ENCODE data around the gene CDK2AP2.

CDK2AP2 gene

DNA sequence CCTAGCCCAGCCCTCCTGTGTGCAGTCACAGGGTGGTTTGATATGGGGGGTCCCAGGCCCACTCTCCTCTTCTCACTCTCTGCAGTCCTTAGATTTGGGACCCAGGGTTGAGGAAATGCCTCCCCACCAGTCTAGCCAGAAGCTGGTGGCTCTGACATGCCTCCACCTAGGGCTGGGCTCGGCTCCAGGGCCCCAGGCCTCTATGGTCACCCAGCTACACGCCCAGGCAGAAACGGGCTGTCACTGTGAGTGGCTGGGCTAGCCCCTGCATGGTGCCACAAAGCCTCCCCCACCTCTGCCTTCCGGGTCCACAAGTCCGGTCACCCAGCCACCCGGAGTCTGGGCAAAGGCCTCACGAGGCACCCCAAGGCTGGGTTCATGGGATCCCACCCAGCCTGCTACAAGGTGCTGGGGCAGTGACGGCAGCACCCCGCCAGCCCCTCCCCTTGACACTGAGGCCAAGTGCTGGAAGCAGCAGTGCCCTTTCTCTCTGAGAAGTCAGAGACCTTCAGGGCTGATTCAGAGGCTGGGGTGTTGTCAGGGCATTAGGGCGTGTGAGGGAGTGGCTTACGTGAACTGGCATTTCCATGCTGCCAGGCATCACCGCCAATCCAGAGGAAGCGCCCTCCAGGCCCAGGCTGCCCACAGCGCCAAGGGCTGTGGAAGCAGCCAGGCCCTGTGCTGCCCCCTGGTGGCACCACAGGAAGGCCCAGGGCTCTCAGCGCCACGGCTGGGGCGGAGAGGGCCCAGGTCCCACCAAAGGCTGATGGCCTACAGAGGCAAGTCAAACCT, 2.2 kb downstream of the CDK2AP2 start:
- peak; percentile 93 for DNase-seq
- peak overlapping the region; percentile 77 for H2BK120ac ChIP-seq (ENCODE audit: low read depth, low read length)
- H4K91ac ChIP-seq (ENCODE audit: low read length), result peak overlapping the region; percentile 92

GRCh38 chr11:67504950-67505581, 2.9 kb downstream of the CDK2AP2 start, which contains the start of gene PITPNM1:
Gene PITPNM1 (minus strand): TSS chr11:67505363. CDS start chr11:67504180, 1,183 bp downstream.
- Histone ChIP-seq H2BK120ac (ENCODE audit: low read depth, low read length) (peak within 1 kb of the TSS; percentile 77), H3K79me1 (replicated peaks; ENCODE audit: low read length, poor library complexity, severe bottlenecking) (peaks cover 9% of the 10 kb centered on the region), H3K27me3 (ENCODE audit: control insufficient read depth in 1 of 2, insufficient read depth in 1 of 2, low read length in 2 of 2) (no peaks in the 10 kb centered on the region), H3K9me3 (ENCODE audit: control insufficient read depth, low read length) (no peaks in the 10 kb centered on the region), H3K23ac (ENCODE audit: low read length in 2 of 2) (peak within 1 kb of the TSS in 1 of 2 experiments; percentile 34), H2BK15ac (ENCODE audit: low read depth, poor library complexity, severe bottlenecking) (peak within 1 kb of the TSS; percentile 77), H2BK12ac (ENCODE audit: low read length in 2 of 2) (peak within 1 kb of the TSS; percentile 49 to 93), H2AFZ (ENCODE audit: low read depth, low read length) (peak within 1 kb of the TSS; percentile 66), H3K9ac (ENCODE audit: low read length) (peak within 1 kb of the TSS; percentile 83), H4K8ac (ENCODE audit: low read length) (peak within 1 kb of the TSS; percentile 74), H3K36me3 (ENCODE audit: control insufficient read depth in 1 of 2, insufficient read depth in 2 of 2, low read depth in 1 of 2, low read length in 2 of 2) (peaks cover 6 to 44% of the 10 kb centered on the region in 2 experiments), H3K4me1 (ENCODE audit: control insufficient read depth, insufficient read depth, low read depth, low read length) (peaks cover 46% of the 10 kb centered on the region), H3K4ac (ENCODE audit: low read depth in 1 of 2, low read length in 2 of 2) (peak within 1 kb of the TSS; percentile 20 to 86), H2AK5ac (ENCODE audit: low read length, severe bottlenecking) (peak within 1 kb of the TSS; percentile 63), H3K4me3 (ENCODE audit: insufficient read depth in 1 of 2, low read depth in 1 of 2, low read length in 2 of 2) (peak within 1 kb of the TSS; percentile 67 to 91), H2BK5ac (ENCODE audit: low read depth, low read length, poor library complexity, severe bottlenecking) (peak within 1 kb of the TSS; percentile 91), H3K14ac (ENCODE audit: low read length in 2 of 2) (peak within 1 kb of the TSS in 1 of 2 experiments; percentile 14), H3K18ac (ENCODE audit: low read depth in 1 of 2, low read length in 2 of 2) (peak within 1 kb of the TSS; percentile 62 to 79), H4K91ac (ENCODE audit: low read length) (peak within 1 kb of the TSS; percentile 92), H3K4me2 (ENCODE audit: low read length, poor library complexity, severe bottlenecking) (peak within 1 kb of the TSS; percentile 82), H3K27ac (ENCODE audit: low read length, poor library complexity, severe bottlenecking) (peak within 1 kb of the TSS; percentile 86)
- under 1% methylated on average over 52 of the region's 58 CpGs for WGBS
- DNase-seq, result peak; percentile 68

More for the DNA sequence above, 2.2 kb downstream of the CDK2AP2 start:
- peak overlapping the region in 1 of 2 experiments; percentile 91 for H3K4me3 ChIP-seq (ENCODE audit: insufficient read depth in 1 of 2, low read depth in 1 of 2, low read length in 2 of 2)
- no peaks in the 10 kb centered on the region for H3K9me3 ChIP-seq (ENCODE audit: control insufficient read depth, low read length)
- no peak overlapping the region for H2AFZ ChIP-seq (ENCODE audit: low read depth, low read length)
- peaks cover 6 to 39% of the 10 kb centered on the region in 2 experiments for H3K36me3 ChIP-seq (ENCODE audit: control insufficient read depth in 1 of 2, insufficient read depth in 2 of 2, low read depth in 1 of 2, low read length in 2 of 2)
- peak overlapping the region; percentile 29 to 79 for H3K18ac ChIP-seq (ENCODE audit: low read depth in 1 of 2, low read length in 2 of 2)
- peak overlapping the region; percentile 77 for H2BK15ac ChIP-seq (ENCODE audit: low read depth, poor library complexity, severe bottlenecking)
- H3K27me3 ChIP-seq (ENCODE audit: control insufficient read depth in 1 of 2, insufficient read depth in 1 of 2, low read length in 2 of 2), result peaks cover 0 to 3% of the 10 kb centered on the region in 2 experiments
- WGBS, result 33% methylated on average over 17 of the region's 17 CpGs
- peak overlapping the region; percentile 8 to 86 for H3K4ac ChIP-seq (ENCODE audit: low read depth in 1 of 2, low read length in 2 of 2)
- H3K4me1 ChIP-seq (ENCODE audit: control insufficient read depth, insufficient read depth, low read depth, low read length), result peaks cover 46% of the 10 kb centered on the region
- peaks cover 6% of the 10 kb centered on the region for H3K79me1 ChIP-seq (replicated peaks; ENCODE audit: low read length, poor library complexity, severe bottlenecking)
- H3K27ac ChIP-seq (ENCODE audit: low read length, poor library complexity, severe bottlenecking), result peak overlapping the region; percentile 86
- H2AK5ac ChIP-seq (ENCODE audit: low read length, severe bottlenecking), result peak overlapping the region; percentile 63
- peak overlapping the region; percentile 49 to 93 for H2BK12ac ChIP-seq (ENCODE audit: low read length in 2 of 2)
- H4K8ac ChIP-seq (ENCODE audit: low read length), result peak overlapping the region; percentile 74
- H3K9ac ChIP-seq (ENCODE audit: low read length), result peak overlapping the region; percentile 83
- peak overlapping the region in 1 of 2 experiments; percentile 2 for H3K14ac ChIP-seq (ENCODE audit: low read length in 2 of 2)
- no peak overlapping the region for H3K23ac ChIP-seq (ENCODE audit: low read length in 2 of 2)
- peak overlapping the region; percentile 48 for H3K4me2 ChIP-seq (ENCODE audit: low read length, poor library complexity, severe bottlenecking)
- H2BK5ac ChIP-seq (ENCODE audit: low read depth, low read length, poor library complexity, severe bottlenecking), result peak overlapping the region; percentile 83

DNA sequence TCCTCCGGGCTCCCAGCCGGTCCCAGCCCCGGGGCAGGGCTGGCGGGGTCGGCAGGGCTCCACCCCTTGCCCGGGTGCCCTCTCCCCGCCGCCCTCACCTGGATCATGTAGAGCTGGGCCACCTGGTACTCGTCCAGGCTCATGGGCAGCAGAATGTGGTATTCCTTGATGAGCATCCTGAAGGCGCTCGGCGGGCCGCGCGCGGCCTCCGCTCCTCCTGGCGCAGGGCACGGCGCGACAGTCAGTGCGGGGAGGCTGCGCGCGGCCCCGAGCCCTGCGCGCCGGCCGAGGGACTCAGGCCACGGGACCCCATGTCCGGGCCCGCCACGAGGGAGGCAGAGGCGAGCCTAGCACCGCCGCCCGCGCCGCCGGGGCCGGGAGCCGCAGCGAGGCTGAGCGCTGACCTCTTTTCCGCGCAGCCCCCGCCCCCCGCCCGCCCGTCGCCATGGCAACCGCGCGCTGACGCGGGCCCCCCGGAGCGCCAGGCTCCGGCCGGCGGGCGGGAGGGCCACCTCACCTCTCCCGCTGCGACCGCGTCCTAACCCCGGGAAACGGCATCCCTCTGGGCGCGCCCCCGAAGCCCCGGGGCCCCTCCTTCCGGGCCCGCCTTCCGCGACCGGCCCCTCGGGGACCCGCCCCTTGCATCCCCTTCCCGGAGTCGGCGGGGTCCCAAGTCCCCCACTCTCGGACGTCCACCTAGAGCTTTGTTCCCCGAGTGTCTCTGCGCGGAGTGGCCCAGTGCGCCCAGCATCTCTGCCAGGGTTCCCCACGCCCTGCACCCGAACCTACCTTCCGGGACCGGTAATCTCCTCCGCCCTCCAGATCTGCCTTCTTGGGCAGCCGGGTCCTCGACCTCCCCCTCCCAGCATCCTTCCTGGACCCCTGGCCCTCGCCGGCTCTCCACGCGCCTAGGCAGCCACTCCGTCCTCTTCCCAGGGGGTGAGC, 3.7 kb downstream of the CDK2AP2 start:
- Histone ChIP-seq H3K36me3 (ENCODE audit: control insufficient read depth in 1 of 2, insufficient read depth in 2 of 2, low read depth in 1 of 2, low read length in 2 of 2) (peaks cover 6 to 51% of the 10 kb centered on the region in 2 experiments), H2BK120ac (ENCODE audit: low read depth, low read length) (no peak overlapping the region), H2BK15ac (ENCODE audit: low read depth, poor library complexity, severe bottlenecking) (peak overlapping the region; percentile 73), H4K91ac (ENCODE audit: low read length) (peak overlapping the region; percentile 6), H3K4me1 (ENCODE audit: control insufficient read depth, insufficient read depth, low read depth, low read length) (peaks cover 46% of the 10 kb centered on the region), H2BK12ac (ENCODE audit: low read length in 2 of 2) (peak overlapping the region in 1 of 2 experiments; percentile 23), H4K8ac (ENCODE audit: low read length) (no peak overlapping the region), H2AK5ac (ENCODE audit: low read length, severe bottlenecking) (no peak overlapping the region), H3K4me3 (ENCODE audit: insufficient read depth in 1 of 2, low read depth in 1 of 2, low read length in 2 of 2) (peak overlapping the region; percentile 67 to 91), H3K79me1 (replicated peaks; ENCODE audit: low read length, poor library complexity, severe bottlenecking) (peaks cover 15% of the 10 kb centered on the region), H3K23ac (ENCODE audit: low read length in 2 of 2) (peak overlapping the region in 1 of 2 experiments; percentile 34), H3K4ac (ENCODE audit: low read depth in 1 of 2, low read length in 2 of 2) (peak overlapping the region in 1 of 2 experiments; percentile 1), H2BK5ac (ENCODE audit: low read depth, low read length, poor library complexity, severe bottlenecking) (peak overlapping the region; percentile 91), H2AFZ (ENCODE audit: low read depth, low read length) (no peak overlapping the region), H3K9ac (ENCODE audit: low read length) (peak overlapping the region; percentile 83), H3K14ac (ENCODE audit: low read length in 2 of 2) (peak overlapping the region in 1 of 2 experiments; percentile 80), H3K18ac (ENCODE audit: low read depth in 1 of 2, low read length in 2 of 2) (peak overlapping the region; percentile 62 to 63), H3K27me3 (ENCODE audit: control insufficient read depth in 1 of 2, insufficient read depth in 1 of 2, low read length in 2 of 2) (no peaks in the 10 kb centered on the region), H3K4me2 (ENCODE audit: low read length, poor library complexity, severe bottlenecking) (peak overlapping the region; percentile 82), H3K9me3 (ENCODE audit: control insufficient read depth, low read length) (no peaks in the 10 kb centered on the region), H3K27ac (ENCODE audit: low read length, poor library complexity, severe bottlenecking) (peak overlapping the region; percentile 85)
- under 1% methylated on average over 79 of the region's 101 CpGs for WGBS
- DNase-seq, result peak; percentile 51
